ENCODE results near the gene LNX2. TPM values are rescaled to one million over a fixed set of nuclear protein-coding genes. Genes with fewer than 3 reads are reported as not detected.

LNX2 gene
- total RNA-seq, 4 donors from 2014 or later: 10.2 to 14.1 (median 12.8) TPM

DNA sequence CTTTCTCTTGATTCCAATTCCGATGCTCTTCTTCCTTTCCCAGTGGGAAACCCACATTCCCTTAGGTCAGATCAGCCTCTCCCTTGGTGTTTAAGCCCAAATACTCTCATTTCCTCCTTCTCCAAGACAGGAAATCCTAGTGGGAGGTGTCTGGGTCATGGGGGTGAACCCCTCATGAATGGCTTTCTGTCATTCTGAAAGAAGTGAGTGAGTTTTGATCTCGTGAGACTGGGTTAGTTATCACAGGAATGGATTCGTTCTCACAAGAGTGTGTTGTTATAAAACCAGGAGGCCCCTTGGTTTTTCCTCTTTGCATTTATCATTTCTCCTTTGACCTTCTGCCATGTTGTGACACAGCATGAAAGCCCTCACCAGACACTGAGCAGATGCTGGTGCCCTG is 93.8 kb downstream of the LNX2 start:
- peak; percentile 75 for DNase-seq (ENCODE audit: extremely low spot score)
- H3K4me1 ChIP-seq: no peaks in the 10 kb centered on the region
- WGBS: 20% methylated on average over 3 of the region's 3 CpGs
- intact Hi-C loops (cut with DNase I): no loop called here
- no peaks in the 10 kb centered on the region for H3K36me3 ChIP-seq
- peaks cover 0 to 38% (median 0%) of the 10 kb centered on the region in 4 donors for H3K27me3 ChIP-seq
- H3K4me3 ChIP-seq: no peak overlapping the region
- H3K27ac ChIP-seq (replicated peaks in 1 of 4): no peak overlapping the region
- no peak for TF ChIP-seq POLR2A (IDR thresholded peaks at IDR 0.05; ENCODE audit: low read depth)
- TF ChIP-seq, protein P1, sequence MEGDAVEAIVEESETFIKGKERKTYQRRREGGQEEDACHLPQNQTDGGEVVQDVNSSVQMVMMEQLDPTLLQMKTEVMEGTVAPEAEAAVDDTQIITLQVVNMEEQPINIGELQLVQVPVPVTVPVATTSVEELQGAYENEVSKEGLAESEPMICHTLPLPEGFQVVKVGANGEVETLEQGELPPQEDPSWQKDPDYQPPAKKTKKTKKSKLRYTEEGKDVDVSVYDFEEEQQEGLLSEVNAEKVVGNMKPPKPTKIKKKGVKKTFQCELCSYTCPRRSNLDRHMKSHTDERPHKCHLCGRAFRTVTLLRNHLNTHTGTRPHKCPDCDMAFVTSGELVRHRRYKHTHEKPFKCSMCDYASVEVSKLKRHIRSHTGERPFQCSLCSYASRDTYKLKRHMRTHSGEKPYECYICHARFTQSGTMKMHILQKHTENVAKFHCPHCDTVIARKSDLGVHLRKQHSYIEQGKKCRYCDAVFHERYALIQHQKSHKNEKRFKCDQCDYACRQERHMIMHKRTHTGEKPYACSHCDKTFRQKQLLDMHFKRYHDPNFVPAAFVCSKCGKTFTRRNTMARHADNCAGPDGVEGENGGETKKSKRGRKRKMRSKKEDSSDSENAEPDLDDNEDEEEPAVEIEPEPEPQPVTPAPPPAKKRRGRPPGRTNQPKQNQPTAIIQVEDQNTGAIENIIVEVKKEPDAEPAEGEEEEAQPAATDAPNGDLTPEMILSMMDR (IDR thresholded peaks at IDR 0.05): no peak
- TF ChIP-seq EP300 (IDR thresholded peaks at IDR 0.05): no peak
- TF ChIP-seq POLR2AphosphoS5 (IDR thresholded peaks at IDR 0.05): no peak
- H3K9me3 ChIP-seq: no peaks in the 10 kb centered on the region

GRCh38 chr13:27524981-27525975 is 95.1 kb downstream of the LNX2 start:
- peak; percentile 77 for DNase-seq (ENCODE audit: extremely low spot score)
- no peak overlapping the region for H3K4me3 ChIP-seq
- no peak for TF ChIP-seq POLR2AphosphoS5 (IDR thresholded peaks at IDR 0.05)
- no peak for TF ChIP-seq POLR2A (IDR thresholded peaks at IDR 0.05; ENCODE audit: low read depth)
- no peak for TF ChIP-seq EP300 (IDR thresholded peaks at IDR 0.05)
- TF ChIP-seq, protein P1 (IDR thresholded peaks at IDR 0.05): no peak
- peaks cover 0 to 38% (median 0%) of the 10 kb centered on the region in 4 donors for H3K27me3 ChIP-seq
- no peaks in the 10 kb centered on the region for H3K4me1 ChIP-seq
- H3K36me3 ChIP-seq: no peaks in the 10 kb centered on the region
- no peak overlapping the region for H3K27ac ChIP-seq (replicated peaks in 1 of 4)
- intact Hi-C loops (cut with DNase I): no loop called here
- H3K9me3 ChIP-seq: no peaks in the 10 kb centered on the region
- WGBS: 76% methylated on average over 14 of the region's 14 CpGs

DNA sequence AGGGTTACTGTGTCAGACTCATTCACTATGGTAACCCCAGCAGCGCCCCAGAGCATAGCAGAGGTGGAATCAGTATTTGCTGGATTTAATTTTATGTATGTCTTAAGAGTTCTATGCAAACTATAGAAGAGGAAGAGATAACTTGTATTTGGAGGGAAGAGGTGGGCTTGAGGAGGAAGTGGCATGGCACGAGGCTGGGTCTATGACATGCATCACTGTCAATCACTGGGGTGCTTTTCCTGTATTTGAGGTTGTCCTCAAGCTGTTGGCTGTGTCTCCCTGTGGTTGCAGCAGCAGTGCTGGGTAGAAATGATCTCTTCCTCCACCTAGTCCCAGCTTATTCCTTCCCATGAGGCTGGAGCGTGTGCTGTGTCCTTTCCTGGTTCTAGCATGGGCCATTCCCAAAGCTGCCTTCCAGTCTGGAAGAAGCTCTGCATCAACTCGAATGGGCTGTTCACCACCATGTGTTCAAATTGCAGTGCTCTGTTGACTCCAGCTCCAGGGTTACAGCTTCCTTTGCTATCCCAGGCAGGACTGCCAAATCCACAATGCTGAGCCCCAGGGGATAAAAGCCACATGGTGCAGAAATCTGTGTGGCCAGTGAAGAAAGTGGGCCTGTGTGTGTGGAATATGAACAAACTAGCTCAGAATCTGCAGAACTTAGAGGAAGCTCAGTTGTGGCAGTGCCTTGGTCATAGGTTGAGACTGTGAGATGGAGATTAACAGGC is 96.8 kb downstream of the LNX2 start:
- DNase-seq (ENCODE audit: extremely low spot score): peak; percentile 66
- intact Hi-C loops (cut with DNase I): no loop called here
- H3K27ac ChIP-seq (replicated peaks in 1 of 4): no peak overlapping the region
- TF ChIP-seq EP300 (IDR thresholded peaks at IDR 0.05): no peak
- TF ChIP-seq, protein P1 (IDR thresholded peaks at IDR 0.05): no peak
- no peak for TF ChIP-seq POLR2AphosphoS5 (IDR thresholded peaks at IDR 0.05)
- no peak for TF ChIP-seq POLR2A (IDR thresholded peaks at IDR 0.05; ENCODE audit: low read depth)
- H3K36me3 ChIP-seq: no peaks in the 10 kb centered on the region
- H3K4me1 ChIP-seq: no peaks in the 10 kb centered on the region
- WGBS: 68% methylated on average over 4 of the region's 4 CpGs
- H3K9me3 ChIP-seq: no peaks in the 10 kb centered on the region
- H3K27me3 ChIP-seq: peaks cover 0 to 42% (median 0%) of the 10 kb centered on the region in 4 donors
- no peak overlapping the region for H3K4me3 ChIP-seq

- TF ChIP-seq POLR2A (IDR thresholded peaks at IDR 0.05; ENCODE audit: low read depth) (no peak), EP300 (IDR thresholded peaks at IDR 0.05) (no peak), POLR2AphosphoS5 (IDR thresholded peaks at IDR 0.05) (no peak)
- TF ChIP-seq, protein P1 (IDR thresholded peaks at IDR 0.05): no peak
- H3K27me3 ChIP-seq: peaks cover 0 to 38% (median 0%) of the 10 kb centered on the region in 4 donors
- H3K9me3 ChIP-seq: no peaks in the 10 kb centered on the region
- no peaks in the 10 kb centered on the region for H3K4me1 ChIP-seq
- no peak overlapping the region for H3K4me3 ChIP-seq
- no peak overlapping the region for H3K27ac ChIP-seq (replicated peaks in 1 of 4)
- DNase-seq (ENCODE audit: extremely low spot score): peak; percentile 88
- no peaks in the 10 kb centered on the region for H3K36me3 ChIP-seq
- intact Hi-C loops (cut with DNase I): no loop called here
- WGBS: 38% methylated on average over 4 of the region's 4 CpGs
Observed at GRCh38 chr13:27522847-27523246, 97.5 kb downstream of the LNX2 start.
